IPS-20b (cell line): Measurements from ENCODE around the gene LRRC75A.
"Not testable (repeated sequence)": the region's sequence is repeated elsewhere in the genome, so short reads cannot be mapped to it uniquely, and the experiment has no call there.

Experiments
- H3K27ac ChIP-seq: one replicate; pipeline ENCODE4 v1.5.1; 2013; ENCODE audit warnings: low read length
- H3K27me3 ChIP-seq: 2 replicates; pipeline ENCODE4 v1.6.1; 2013; ENCODE audit warnings: mild to moderate bottlenecking, low read length, inconsistent platforms; ENCODE audit not compliant: insufficient read depth
- H3K36me3 ChIP-seq: 2 replicates; pipeline ENCODE4 v1.6.1; 2013; ENCODE audit warnings: low read depth, mild to moderate bottlenecking, inconsistent platforms, low read length, moderate library complexity; ENCODE audit not compliant: insufficient read depth
- H3K4me1 ChIP-seq: 2 replicates; pipeline ENCODE4 v1.6.1; 2013; ENCODE audit warnings: mild to moderate bottlenecking, control low read depth, inconsistent platforms, low read length, moderate library complexity; ENCODE audit not compliant: insufficient read depth
- H3K4me3 ChIP-seq: 2 replicates; pipeline ENCODE4 v1.5.1; 2013; ENCODE audit warnings: mild to moderate bottlenecking, low read length, inconsistent platforms
- H3K9ac ChIP-seq: 2 replicates; pipeline ENCODE4 v1.6.1; 2013; ENCODE audit warnings: low read depth, mild to moderate bottlenecking, inconsistent platforms, low read length, moderate library complexity
- H3K9me3 ChIP-seq: 2 replicates; pipeline ENCODE4 v1.6.1; 2013; ENCODE audit warnings: mild to moderate bottlenecking, low read depth, low read length, inconsistent platforms; ENCODE audit not compliant: insufficient read depth

Gene LRRC75A

GRCh38 chr17:16406742-16407674, 85.0 kb downstream of the LRRC75A start:
- no peaks in the 10 kb centered on the region for H3K27me3 ChIP-seq
- H3K9ac ChIP-seq = peak overlapping the region; percentile 81; the same call in 1 of the 2 replicates
- no peaks in the 10 kb centered on the region for H3K9me3 ChIP-seq
- peak overlapping the region; percentile 54 for H3K27ac ChIP-seq
- H3K4me1 ChIP-seq = peaks cover 7% of the 10 kb centered on the region; the same call in 1 of the 2 replicates
- peak overlapping the region; percentile 84 for H3K4me3 ChIP-seq
- H3K36me3 ChIP-seq = no peaks in the 10 kb centered on the region

- H3K9ac ChIP-seq, H3K27me3 ChIP-seq, H3K4me3 ChIP-seq, H3K4me1 ChIP-seq, H3K36me3 ChIP-seq, H3K9me3 ChIP-seq, H3K27ac ChIP-seq: not testable (repeated sequence)
Observed at GRCh38 chr17:16403847-16404246, 88.1 kb downstream of the LRRC75A start.

- no peak overlapping the region for H3K27ac ChIP-seq
Observed at GRCh38 chr17:16398270-16399267, 93.4 kb downstream of the LRRC75A start.

GRCh38 chr17:16396693-16397092, 95.3 kb downstream of the LRRC75A start:
- not testable (repeated sequence) for H3K9ac ChIP-seq, H3K27me3 ChIP-seq, H3K4me1 ChIP-seq, H3K27ac ChIP-seq, H3K9me3 ChIP-seq, H3K4me3 ChIP-seq, H3K36me3 ChIP-seq

More at GRCh38 chr17:16398270-16399267, 93.4 kb downstream of the LRRC75A start:
- Histone ChIP-seq H3K36me3 (no peaks in the 10 kb centered on the region), H3K4me1 (peaks cover 7% of the 10 kb centered on the region; the same call in 1 of the 2 replicates), H3K9me3 (no peaks in the 10 kb centered on the region), H3K4me3 (no peak overlapping the region), H3K27me3 (no peaks in the 10 kb centered on the region), H3K9ac (no peak overlapping the region)

- not testable (repeated sequence) for H3K4me1 ChIP-seq, H3K27ac ChIP-seq, H3K36me3 ChIP-seq, H3K27me3 ChIP-seq, H3K9me3 ChIP-seq, H3K9ac ChIP-seq, H3K4me3 ChIP-seq
Observed at GRCh38 chr17:16395887-16396286, 96.1 kb downstream of the LRRC75A start.

- H3K4me1 ChIP-seq, H3K27ac ChIP-seq, H3K9ac ChIP-seq, H3K27me3 ChIP-seq, H3K4me3 ChIP-seq, H3K9me3 ChIP-seq, H3K36me3 ChIP-seq: not testable (repeated sequence)
Observed at GRCh38 chr17:16392491-16392890, 99.5 kb downstream of the LRRC75A start.
